Neural cell (in vitro differentiated cells): ENCODE measurements around the gene STX19. TPM values are rescaled to one million over a fixed set of nuclear protein-coding genes. Genes with fewer than 3 reads are reported as not detected.

Experiments used
- H2AFZ ChIP-seq: fragments of 200-600, 300-800 bp; sonication (generic), shearing (Covaris generic); 2 replicates; pipeline ENCODE4 v1.6.0; 2014; ENCODE audit warnings: low read depth, mild to moderate bottlenecking, antibody characterized with exemption, low read length, moderate library complexity
- H3F3A ChIP-seq: fragments of 200-600 bp; shearing (Covaris generic); 2 replicates; pipeline ENCODE4 v1.6.1; 2016; ENCODE audit warnings: mild to moderate bottlenecking, moderate library complexity, mixed read lengths, antibody characterized with exemption, low read length; ENCODE audit not compliant: insufficient read depth, poor library complexity, severe bottlenecking
- H3K27ac ChIP-seq: fragments of 200-600, 300-800 bp; sonication (generic), shearing (Covaris generic); 2 replicates; pipeline ENCODE4 v1.5.1; 2014; ENCODE audit warnings: mild to moderate bottlenecking, low read length, moderate library complexity
- H3K27me3 ChIP-seq: fragments of 300-800, 200-600 bp; sonication (generic), shearing (Covaris generic); 2 replicates; pipeline ENCODE4 v1.6.0; 2014; ENCODE audit warnings: mild to moderate bottlenecking, low read depth, low read length, moderate library complexity; ENCODE audit not compliant: insufficient read depth
- H3K36me3 ChIP-seq: fragments of 300-800, 200-600 bp; sonication (generic), shearing (Covaris generic); 2 replicates; pipeline ENCODE4 v1.5.1; 2014; ENCODE audit warnings: mild to moderate bottlenecking, antibody characterized with exemption, low read length, moderate library complexity; ENCODE audit not compliant: insufficient read depth
- H3K4me2 ChIP-seq: fragments of 300-800, 200-600 bp; sonication (generic), shearing (Covaris generic); 2 replicates; pipeline ENCODE4 v1.6.0; 2014; ENCODE audit warnings: mild to moderate bottlenecking, low read length
- H3K4me3 ChIP-seq: fragments of 300-800, 200-600 bp; sonication (generic), shearing (Covaris generic); 2 replicates; pipeline ENCODE4 v1.5.1; 2014; ENCODE audit warnings: mild to moderate bottlenecking, low read length, moderate library complexity
- H3K79me2 ChIP-seq: fragments of 200-600 bp; shearing (Covaris generic); replicated peaks from 2 replicates; pipeline ENCODE4 v1.6.0; 2014; ENCODE audit warnings: mild to moderate bottlenecking, low read length, moderate library complexity; ENCODE audit not compliant: insufficient read depth
- H3K9ac ChIP-seq: fragments of 300-800, 200-600 bp; sonication (generic), shearing (Covaris generic); 2 replicates; pipeline ENCODE4 v1.6.1; 2016; ENCODE audit warnings: mild to moderate bottlenecking, low read length, mixed read lengths
- H3K9me2 ChIP-seq: fragments of 200-600 bp; shearing (Covaris generic); 2 replicates; pipeline ENCODE4 v1.6.1; 2016; ENCODE audit warnings: mild to moderate bottlenecking, low read length, mixed read lengths; ENCODE audit not compliant: insufficient read depth
- H3K9me3 ChIP-seq: fragments of 200-600, 300-800 bp; sonication (generic), shearing (Covaris generic); 2 replicates; pipeline ENCODE4 v1.6.1; 2016; ENCODE audit warnings: mild to moderate bottlenecking, mixed run types, low read length, moderate library complexity, mixed read lengths
- H4K20me1 ChIP-seq: fragments of 200-600 bp; shearing (Covaris generic); 2 replicates; pipeline ENCODE4 v1.6.1; 2016; ENCODE audit warnings: mild to moderate bottlenecking, mixed run types; ENCODE audit not compliant: insufficient read depth
- CTCF ChIP-seq: fragments of 450-650 bp; IDR thresholded peaks from 2 replicates; pipeline ENCODE4 v1.5.1; 2014; ENCODE audit warnings: antibody characterized with exemption, mild to moderate bottlenecking, moderate library complexity; ENCODE audit not compliant: poor library complexity, severe bottlenecking
- EP300 ChIP-seq: fragments of 450-650 bp; conservative IDR thresholded peaks from 2 replicates; pipeline ENCODE4 v1.6.1; 2014; ENCODE audit warnings: antibody characterized with exemption, mild to moderate bottlenecking, moderate library complexity; ENCODE audit not compliant: poor library complexity, severe bottlenecking
- EZH2 ChIP-seq: fragments of 200-600, 300-800 bp; shearing (Covaris generic), sonication (generic); IDR thresholded peaks from 2 replicates; pipeline ENCODE4 v1.6.1; 2014; ENCODE audit warnings: antibody characterized with exemption, low read length, borderline replicate concordance, mild to moderate bottlenecking; ENCODE audit not compliant: insufficient read depth, poor library complexity, severe bottlenecking
- MXI1 ChIP-seq: fragments of 450-650 bp; conservative IDR thresholded peaks from 2 replicates; pipeline ENCODE4 v1.6.1; 2014; ENCODE audit warnings: antibody characterized with exemption, mild to moderate bottlenecking; ENCODE audit not compliant: poor library complexity, severe bottlenecking
- POLR2AphosphoS5 ChIP-seq: IDR thresholded peaks from 2 replicates; pipeline ENCODE4 v1.6.1; 2012
- RAD21 ChIP-seq: fragments of 450-650 bp; conservative IDR thresholded peaks from 2 replicates; pipeline ENCODE4 v1.6.1; 2014; ENCODE audit warnings: antibody characterized with exemption, mild to moderate bottlenecking, moderate library complexity
- REST ChIP-seq: IDR thresholded peaks from 2 replicates; pipeline ENCODE4 v1.6.1; 2012; ENCODE audit warnings: borderline replicate concordance
- SMC3 ChIP-seq: fragments of 450-650 bp; conservative IDR thresholded peaks from 2 replicates; pipeline ENCODE4 v1.6.1; 2014; ENCODE audit warnings: antibody characterized with exemption, mild to moderate bottlenecking, moderate library complexity; ENCODE audit not compliant: poor library complexity
- TAF1 ChIP-seq: IDR thresholded peaks from 2 replicates; pipeline ENCODE4 v1.6.1; 2012; ENCODE audit warnings: low read depth
- polyA plus RNA-seq: library from polyadenylated mRNA; depleted of rRNA; stranded (reverse); fragments of >200 nt; gene quantifications from 2 replicates; pipeline ENCODE4 v1.2.3, GENCODE V29; 2014

Gene STX19
- polyA plus RNA-seq, 1 donor from 2014 or later: not detected

- peak overlapping the region; percentile 73 for H3K4me3 ChIP-seq
- H3K36me3 ChIP-seq: peaks cover 6% of the 10 kb centered on the region
- H4K20me1 ChIP-seq: no peaks in the 10 kb centered on the region
- H3K9me2 ChIP-seq: no peaks in the 10 kb centered on the region
- no peak overlapping the region for H2AFZ ChIP-seq
- no peaks in the 10 kb centered on the region for H3K9me3 ChIP-seq
- no peaks in the 10 kb centered on the region for H3F3A ChIP-seq
- H3K4me2 ChIP-seq: peak overlapping the region; percentile 45
- H3K79me2 ChIP-seq: peaks cover 34% of the 10 kb centered on the region
- no peaks in the 10 kb centered on the region for H3K27me3 ChIP-seq
- no peak overlapping the region for H3K9ac ChIP-seq
- no peak for TF ChIP-seq CTCF
- no peak for TF ChIP-seq REST
- TF ChIP-seq POLR2AphosphoS5: no peak
- TF ChIP-seq RAD21: no peak
- TF ChIP-seq EZH2: no peak
- no peak for TF ChIP-seq EP300
- TF ChIP-seq SMC3: no peak
- TF ChIP-seq MXI1: no peak
- no peak for TF ChIP-seq TAF1
- no peak overlapping the region for H3K27ac ChIP-seq
These were observed 36.7 kb upstream of the STX19 start for GRCh38 chr3:94065122-94065521.

- Histone ChIP-seq H4K20me1 (no peaks in the 10 kb centered on the region), H3K4me2 (peak overlapping the region; percentile 59), H3K36me3 (peaks cover 6% of the 10 kb centered on the region), H3K27ac (no peak overlapping the region), H3K4me3 (peak overlapping the region; percentile 73), H3K9me3 (no peaks in the 10 kb centered on the region), H2AFZ (no peak overlapping the region), H3K27me3 (no peaks in the 10 kb centered on the region), H3K9ac (no peak overlapping the region), H3K9me2 (no peaks in the 10 kb centered on the region), H3K79me2 (peaks cover 29% of the 10 kb centered on the region), H3F3A (no peaks in the 10 kb centered on the region)
- TF ChIP-seq REST (no peak), RAD21 (no peak), POLR2AphosphoS5 (no peak), EZH2 (no peak), MXI1 (no peak), EP300 (no peak), TAF1 (no peak), SMC3 (no peak), CTCF (no peak)
These were observed 36.0 kb upstream of the STX19 start for GRCh38 chr3:94064243-94064860.
